K562 (cell line): ENCODE results near the gene MRPL44. TPM values are rescaled to one million over a fixed set of nuclear protein-coding genes. Genes with fewer than 3 reads are reported as not detected.

Source experiments
- ATAC-seq: fragments of 200-7000 bp; cut with Tn5 transposase; 3 replicates; pipeline ENCODE4 v1.9.1; 2020; ENCODE audit warnings: moderate library complexity
- BruUV-seq: library from RNA; stranded (reverse); fragments of 400-500 nt; replicated peaks from 2 replicates; lab custom pipeline; 2021; lab: Mats Ljungman, UMichigan
- CTCF ChIA-PET: fragments of 300-600 bp; formaldehyde crosslinking; extraction: SDS; loops from one replicate; lab custom pipeline; 2021; ENCODE audit warnings: low intra/inter-chr PET ratio; lab: Yijun Ruan, JAX
- POLR2A ChIA-PET: fragments of 300-600, 350-650 bp; sonication (Branson Sonifier 250); formaldehyde crosslinking; extraction: SDS; loops from one replicate; lab custom pipeline; 2021; ENCODE audit warnings: antibody characterized with exemption, inconsistent platforms; lab: Yijun Ruan, JAX
- DNase-seq, 4 experiments: peaks; one replicate each; pipeline versions ENCODE4 v3.0.0 to v3.0.0-alpha.2; 2011 to 2018; ENCODE audit warnings: low spot score in 3 of 4, mixed read lengths in 3 of 4; ENCODE audit errors: extremely low read depth in 1 of 4
- FAIRE-seq: peaks from 2 replicates; lab custom pipeline; 2011; peaks lifted over from hg19 to GRCh38; lab: Jason Lieb, UNC
- H2AFZ ChIP-seq: 2 replicates; pipeline ENCODE4 v1.6.0; 2011; ENCODE audit warnings: low read depth, low read length, control low read depth, inconsistent platforms
- H3K27ac ChIP-seq: fragments of 200-600 bp; 3 replicates; pipeline ENCODE4 v1.8.0; 2011; ENCODE audit warnings: low read depth, mild to moderate bottlenecking, control low read depth, inconsistent platforms, low read length, moderate library complexity, mixed read lengths; ENCODE audit errors: extremely low read depth
- H3K27me3 ChIP-seq, 2 experiments: fragments of 300-600 bp in 1 of 2; 2 replicates in 1 of 2; 3 replicates in 1 of 2; pipeline versions ENCODE4 v1.6.0 to v1.8.0; 2011; ENCODE audit warnings: inconsistent platforms in 2 of 2, low read length in 2 of 2, mild to moderate bottlenecking in 1 of 2, mixed read lengths in 1 of 2, moderate library complexity in 1 of 2; ENCODE audit not compliant: control insufficient read depth in 2 of 2, insufficient read depth in 2 of 2
- H3K36me3 ChIP-seq: fragments of 300-600 bp; 3 replicates; pipeline ENCODE4 v1.8.0; 2011; ENCODE audit warnings: mild to moderate bottlenecking, low read length, inconsistent platforms; ENCODE audit not compliant: control insufficient read depth, insufficient read depth
- H3K4me1 ChIP-seq, 2 experiments: fragments of 200-600 bp in 1 of 2; replicated peaks in 1 of 2; 2 replicates in 1 of 2; 3 replicates in 1 of 2; pipeline versions ENCODE4 v1.5.1 to v1.8.0; 2011; ENCODE audit warnings: inconsistent platforms in 2 of 2, low read length in 2 of 2, mild to moderate bottlenecking in 1 of 2, mixed read lengths in 1 of 2, moderate library complexity in 1 of 2; ENCODE audit not compliant: control insufficient read depth in 2 of 2, insufficient read depth in 2 of 2
- H3K4me2 ChIP-seq: 2 replicates; pipeline ENCODE4 v1.6.1; 2011; ENCODE audit warnings: low read length, control low read depth, inconsistent platforms, mixed read lengths; ENCODE audit not compliant: insufficient read depth
- H3K4me3 ChIP-seq: fragments of 200-600 bp; sonication (generic), shearing (Covaris generic); 2 replicates; pipeline ENCODE4 v1.5.1; 2016; ENCODE audit warnings: control low read depth, inconsistent platforms
- H3K79me2 ChIP-seq: fragments of 200-600 bp; 3 replicates; pipeline ENCODE4 v1.8.0; 2011; ENCODE audit warnings: low read length, inconsistent platforms; ENCODE audit not compliant: control insufficient read depth, insufficient read depth
- H3K9ac ChIP-seq, 2 experiments: 2 replicates each; pipeline versions ENCODE4 v1.6.0 to v1.6.1; 2011; ENCODE audit warnings: low read depth in 2 of 2, low read length in 2 of 2, control low read depth in 1 of 2, inconsistent platforms in 1 of 2, mild to moderate bottlenecking in 1 of 2, mixed read lengths in 1 of 2; ENCODE audit not compliant: insufficient read depth in 1 of 2
- H3K9me1 ChIP-seq: one replicate; pipeline ENCODE4 v1.6.0; 2011; ENCODE audit warnings: inconsistent platforms, mild to moderate bottlenecking, low read length, moderate library complexity; ENCODE audit not compliant: control insufficient read depth, insufficient read depth
- H3K9me3 ChIP-seq: replicated peaks from 2 replicates; pipeline ENCODE4 v1.5.1; 2011; ENCODE audit warnings: low read depth, low read length, inconsistent platforms; ENCODE audit not compliant: control insufficient read depth, insufficient read depth
- H4K20me1 ChIP-seq: replicated peaks from 2 replicates; pipeline ENCODE4 v1.6.1; 2011; ENCODE audit warnings: low read length, inconsistent platforms, mixed read lengths; ENCODE audit not compliant: control insufficient read depth, insufficient read depth
- BRD9 ChIP-seq: fragments of 450-650 bp; IDR thresholded peaks from 2 replicates; pipeline ENCODE4 v1.6.1; 2018; ENCODE audit warnings: low read depth; ENCODE audit not compliant: partially characterized antibody
- HMG20A ChIP-seq: fragments of 450-650 bp; formaldehyde crosslinking; conservative IDR thresholded peaks from 2 replicates; pipeline ENCODE4 v1.4.0; 2020; ENCODE audit warnings: mild to moderate bottlenecking, mixed read lengths
- L3MBTL2 ChIP-seq: fragments of 450-650 bp; IDR thresholded peaks from 2 replicates; pipeline ENCODE4 v1.6.1; 2016; ENCODE audit warnings: mild to moderate bottlenecking, moderate library complexity
- NFATC3 ChIP-seq: fragments of 450-650 bp; IDR thresholded peaks from 2 replicates; pipeline ENCODE4 v1.6.1; 2017; ENCODE audit warnings: mild to moderate bottlenecking
- NKRF ChIP-seq: fragments of 450-650 bp; IDR thresholded peaks from 2 replicates; pipeline ENCODE4 v1.6.1; 2016; ENCODE audit warnings: borderline replicate concordance
- NR1H2 ChIP-seq: sonication (generic); formaldehyde crosslinking; IDR thresholded peaks from 2 replicates; pipeline ENCODE4 v1.4.0; 2020; ENCODE audit warnings: mild to moderate bottlenecking, missing genetic modification reagents
- PTTG1 ChIP-seq: fragments of 450-650 bp; IDR thresholded peaks from 2 replicates; pipeline ENCODE4 v1.6.1; 2016; ENCODE audit warnings: low read depth, mild to moderate bottlenecking, missing genetic modification characterization, missing compliant biosample characterization
- PURB ChIP-seq: sonication (generic); formaldehyde crosslinking; IDR thresholded peaks from 2 replicates; pipeline ENCODE4 v1.9.0; 2021; ENCODE audit warnings: low read depth, mild to moderate bottlenecking, missing genetic modification reagents
- SLC30A9 ChIP-seq: fragments of 250-450 bp; sonication (Bioruptor Pico); IDR thresholded peaks from 2 replicates; pipeline ENCODE4 v1.8.0; 2022; ENCODE audit warnings: mild to moderate bottlenecking, moderate library complexity
- SREBF2 ChIP-seq: sonication (generic); formaldehyde crosslinking; IDR thresholded peaks from 2 replicates; pipeline ENCODE4 v1.4.0; 2020; ENCODE audit warnings: mild to moderate bottlenecking, missing genetic modification reagents
- SRSF1 ChIP-seq: fragments of 200-400 bp; formaldehyde crosslinking; IDR thresholded peaks from 2 replicates; pipeline ENCODE4 v1.6.1; 2017; ENCODE audit warnings: mild to moderate bottlenecking, low read depth, low read length, moderate library complexity
- TFAP4 ChIP-seq: sonication (generic); formaldehyde crosslinking; IDR thresholded peaks from 2 replicates; pipeline ENCODE4 v1.8.0; 2022; ENCODE audit warnings: missing genetic modification reagents, mild to moderate bottlenecking, moderate library complexity, borderline replicate concordance
- U2AF1 ChIP-seq: fragments of 200-400 bp; formaldehyde crosslinking; optimal IDR thresholded peaks from 2 replicates; pipeline ENCODE3; 2017; ENCODE audit warnings: mild to moderate bottlenecking, low read depth, low read length, moderate library complexity
- YY1 ChIP-seq, 3 experiments: IDR thresholded peaks; 2 replicates each; pipeline ENCODE4 v1.6.1; 2011; ENCODE audit warnings: low read length in 2 of 3, mild to moderate bottlenecking in 2 of 3, moderate library complexity in 2 of 3, borderline replicate concordance in 1 of 3, control low read depth in 1 of 3, low read depth in 1 of 3; ENCODE audit not compliant: insufficient read depth in 3 of 3, insufficient replicate concordance in 2 of 3, control insufficient read depth in 1 of 3, insufficient read length in 1 of 3; ENCODE audit errors: extremely low read depth in 1 of 3
- ZBTB17 ChIP-seq: fragments of 450-650 bp; formaldehyde crosslinking; IDR thresholded peaks from 2 replicates; pipeline ENCODE4 v1.4.0; 2020; ENCODE audit warnings: mild to moderate bottlenecking
- ZNF41 ChIP-seq: fragments of 250-450 bp; sonication (Bioruptor Pico); conservative IDR thresholded peaks from 2 replicates; pipeline ENCODE4 v1.4.0; 2020; ENCODE audit warnings: mild to moderate bottlenecking
- ZNF830 ChIP-seq: fragments of 250-450 bp; sonication (Bioruptor Pico); IDR thresholded peaks from 2 replicates; pipeline ENCODE4 v1.5.0; 2021; ENCODE audit warnings: mild to moderate bottlenecking
- WGBS: fragments of 100-300 bp; shearing (Covaris generic); methylation state at CpG from one replicate; pipeline ENCODE4 v1.1.6; 2016; ENCODE audit warnings: low coverage, mixed read lengths; ENCODE audit not compliant: insufficient coverage; ENCODE audit errors: missing lambda C conversion rate; 5-methylcytosine and 5-hydroxymethylcytosine counted together
- in situ Hi-C: fragments of 300-500 bp; cut with MboI; formaldehyde crosslinking; loops from 4 replicates; pipeline ENCODE4 v1.15.0; 2018; ENCODE audit warnings: inconsistent platforms, mixed read lengths
- intact Hi-C: fragments of 100-400 bp; cut with micrococcal nuclease; formaldehyde crosslinking; loops from 2 replicates; pipeline ENCODE4 v1.14.2; 2022
- polyA plus RNA-seq, 8 experiments: library from polyadenylated mRNA; depleted of rRNA in 4 of 8; stranded (reverse) in 5 of 8; unstranded in 3 of 8; fragments of >200 nt; fragmentation: Nextera tagmentation in 2 of 8; fragmentation: Illumina TruSeq in 1 of 8; extraction: Ambion mirVana in 2 of 8; extraction: Trizol in 1 of 8; gene quantifications; 2 replicates each; pipeline versions ENCODE4 v1.2.1 to v1.2.3, GENCODE V29; 2011 to 2014; ENCODE audit warnings: inconsistent platforms in 1 of 8, missing spikeins in 1 of 8
- total RNA-seq, 7 experiments: library from RNA; depleted of rRNA in 6 of 7; stranded (reverse); fragments of >200 nt in 6 of 7; fragmentation: Illumina TruSeq in 2 of 7; extraction: Trizol in 2 of 7; gene quantifications; 2 replicates each; pipeline versions ENCODE4 v1.2.1 to v1.2.3, GENCODE V29; 2011 to 2021; ENCODE audit warnings: low replicate concordance in 1 of 7

Gene MRPL44
- total and polyA plus RNA-seq, 9 of the 15 experiments (the other 6 are each of a cell fraction or from before 2014, with no cell fraction given): 10.4 to 26.0 (median 20.2) TPM

GRCh38 chr2:223922308-223922707, 35.0 kb upstream of the MRPL44 start:
- no peak for DNase-seq
- CTCF ChIA-PET: no interaction called here
- intact Hi-C loops: no loop called here
- Histone ChIP-seq H3K4me1 (0 out of 5 replicates have a peak, but pooled peaks cover 0 to 3% of the 10 kb centered on the region in 2 experiments), H3K27ac (no peak overlapping the region), H4K20me1 (no peaks in the 10 kb centered on the region; the same call in 1 of the 2 replicates), H3K9ac (no peak overlapping the region), H3K4me3 (no peak overlapping the region), H3K79me2 (no peaks in the 10 kb centered on the region; the same call in 2 of the 3 replicates), H3K9me3 (0 out of 2 replicates have a peak, but pooled peaks cover 2% of the 10 kb centered on the region), H3K4me2 (no peak overlapping the region), H2AFZ (no peak overlapping the region), H3K9me1 (no peaks in the 10 kb centered on the region), H3K27me3 (no peaks in the 10 kb centered on the region), H3K36me3 (no peaks in the 10 kb centered on the region)
- no peak for ATAC-seq
- BruUV-seq: no TSS peak
- no peak for TF ChIP-seq PURB (CRISPR knock-in tag)
- TF ChIP-seq YY1 (IDR thresholded peaks at IDR 0.05; ENCODE audit: borderline replicate concordance in 1 of 3, control insufficient read depth in 1 of 3, extremely low read depth in 1 of 3, insufficient read depth in 3 of 3, insufficient read length in 1 of 3, insufficient replicate concordance in 2 of 3, low read depth in 1 of 3, low read length in 2 of 3): no peak
- TF ChIP-seq TFAP4 (CRISPR knock-in tag): no peak
- no peak for TF ChIP-seq L3MBTL2
- no peak for TF ChIP-seq BRD9
- TF ChIP-seq ZNF830 (CRISPR knock-in tag): no peak
- no peak for TF ChIP-seq SREBF2 (CRISPR knock-in tag)
- no peak for TF ChIP-seq U2AF1
- no peak for TF ChIP-seq SLC30A9
- no peak for TF ChIP-seq PTTG1 (tag)
- no peak for TF ChIP-seq HMG20A
- TF ChIP-seq NFATC3: no peak
- no peak for TF ChIP-seq ZNF41 (CRISPR knock-in tag)
- TF ChIP-seq ZBTB17 (CRISPR knock-in tag): no peak
- no peak for TF ChIP-seq SRSF1
- TF ChIP-seq NKRF: no peak
- TF ChIP-seq NR1H2 (CRISPR knock-in tag): no peak
- no peak for FAIRE-seq
- POLR2A ChIA-PET: interaction anchor here (1.3 kb wide), 1 partner anchor 10 kb away, joined by 4 read pairs; no protein-coding TSS in a partner anchor
- in situ Hi-C loops: no loop called here
- WGBS: 64% methylated on average over 3 of the region's 3 CpGs
